WTC11 (cell line): Measurements from ENCODE around the gene DDOST. TPM values are rescaled to one million over a fixed set of nuclear protein-coding genes. Genes with fewer than 3 reads are reported as not detected.

ENCODE experiments used
- ATAC-seq: fragments of 200-7000 bp; cut with Tn5 transposase; 2 replicates; pipeline ENCODE4 v1.10.0; 2021; ENCODE audit warnings: mild to moderate bottlenecking, moderate library complexity
- CTCF ChIA-PET: fragments of 300-600 bp; sonication (Branson Sonifier 250); formaldehyde crosslinking; loops from one replicate; lab custom pipeline; 2021; ENCODE audit warnings: antibody characterized with exemption; lab: Charles Lee
- POLR2A ChIA-PET: fragments of 350-600 bp; sonication (Branson Sonifier 250); formaldehyde crosslinking; loops from one replicate; lab custom pipeline; 2021; ENCODE audit warnings: antibody characterized with exemption; lab: Charles Lee
- DNase-seq: peaks from one replicate; pipeline ENCODE4 v3.0.0; 2021; ENCODE audit warnings: low spot score
- H3K27ac Mint-ChIP-seq: 2 replicates; pipeline ENCODE4 v1.8.0; 2021; ENCODE audit warnings: mixed read lengths
- H3K27me3 Mint-ChIP-seq: 2 replicates; pipeline ENCODE4 v1.8.0; 2021; ENCODE audit warnings: low read depth, mild to moderate bottlenecking, moderate library complexity, mixed read lengths
- H3K36me3 Mint-ChIP-seq: 2 replicates; pipeline ENCODE4 v1.8.0; 2021; ENCODE audit warnings: mixed read lengths
- H3K4me1 Mint-ChIP-seq: 2 replicates; pipeline ENCODE4 v1.8.0; 2022; ENCODE audit warnings: mixed read lengths
- H3K4me3 Mint-ChIP-seq: 2 replicates; pipeline ENCODE4 v1.8.0; 2021; ENCODE audit warnings: mild to moderate bottlenecking, moderate library complexity, mixed read lengths
- H3K9me3 Mint-ChIP-seq: 2 replicates; pipeline ENCODE4 v1.8.0; 2021; ENCODE audit warnings: mixed read lengths
- ATF1 ChIP-seq: sonication (generic); formaldehyde crosslinking; IDR thresholded peaks from 2 replicates; pipeline ENCODE4 v1.8.1; 2023; ENCODE audit warnings: mild to moderate bottlenecking, moderate library complexity, missing genetic modification reagents
- ATF3 ChIP-seq: sonication (generic); formaldehyde crosslinking; conservative IDR thresholded peaks from 2 replicates; pipeline ENCODE4 v1.8.1; 2022; ENCODE audit warnings: mild to moderate bottlenecking, missing genetic modification reagents
- E2F1 ChIP-seq: sonication (generic); formaldehyde crosslinking; IDR thresholded peaks from 2 replicates; pipeline ENCODE4 v1.8.0; 2022; ENCODE audit warnings: mild to moderate bottlenecking, missing genetic modification reagents
- ESRRA ChIP-seq: sonication (generic); formaldehyde crosslinking; IDR thresholded peaks from 2 replicates; pipeline ENCODE4 v1.8.1; 2022; ENCODE audit warnings: mild to moderate bottlenecking, missing genetic modification reagents, borderline replicate concordance
- ETV6 ChIP-seq: sonication (generic); formaldehyde crosslinking; IDR thresholded peaks from 2 replicates; pipeline ENCODE4 v1.8.1; 2022; ENCODE audit warnings: mild to moderate bottlenecking, missing genetic modification reagents
- NFYB ChIP-seq: sonication (generic); formaldehyde crosslinking; conservative IDR thresholded peaks from 2 replicates; pipeline ENCODE4 v1.8.0; 2022; ENCODE audit warnings: low read depth, missing genetic modification reagents
- OVOL2 ChIP-seq: fragments of 250-450 bp; sonication (Bioruptor Pico); IDR thresholded peaks from 2 replicates; pipeline ENCODE4 v1.9.0; 2021; ENCODE audit warnings: mild to moderate bottlenecking, borderline replicate concordance
- RELA ChIP-seq: sonication (generic); formaldehyde crosslinking; IDR thresholded peaks from 2 replicates; pipeline ENCODE4 v1.8.1; 2022; ENCODE audit warnings: missing genetic modification reagents, mild to moderate bottlenecking, borderline replicate concordance
- SMAD4 ChIP-seq: sonication (generic); formaldehyde crosslinking; IDR thresholded peaks from 2 replicates; pipeline ENCODE4 v1.8.0; 2022; ENCODE audit warnings: mild to moderate bottlenecking, missing genetic modification reagents
- SOX15 ChIP-seq: fragments of 250-450 bp; sonication (Bioruptor Pico); IDR thresholded peaks from 2 replicates; pipeline ENCODE4 v1.9.0; 2021; ENCODE audit warnings: mild to moderate bottlenecking
- USF2 ChIP-seq: sonication (generic); formaldehyde crosslinking; IDR thresholded peaks from 2 replicates; pipeline ENCODE4 v1.8.1; 2023; ENCODE audit warnings: mild to moderate bottlenecking, missing genetic modification reagents, moderate library complexity
- ZBTB43 ChIP-seq: sonication (generic); formaldehyde crosslinking; IDR thresholded peaks from 2 replicates; pipeline ENCODE4 v1.8.1; 2023; ENCODE audit warnings: mild to moderate bottlenecking, missing genetic modification reagents
- ZNF121 ChIP-seq: sonication (generic); formaldehyde crosslinking; IDR thresholded peaks from 2 replicates; pipeline ENCODE4 v1.8.0; 2023; ENCODE audit warnings: missing genetic modification reagents
- ZNF219 ChIP-seq: sonication (generic); formaldehyde crosslinking; IDR thresholded peaks from 2 replicates; pipeline ENCODE4 v1.8.0; 2023; ENCODE audit warnings: missing genetic modification reagents, mild to moderate bottlenecking, borderline replicate concordance
- total RNA-seq: library from RNA; stranded (reverse); gene quantifications from 3 replicates; pipeline ENCODE4 v1.2.3, GENCODE V29; 2021
- TF ChIP-seq, protein P1 (sequence below): sonication (generic); formaldehyde crosslinking; IDR thresholded peaks from 2 replicates; pipeline ENCODE4 v1.8.0; 2022; ENCODE audit warnings: mild to moderate bottlenecking, missing genetic modification reagents
- TF ChIP-seq, protein P2 (sequence below): sonication (generic); formaldehyde crosslinking; IDR thresholded peaks from 2 replicates; pipeline ENCODE4 v1.8.1; 2023; ENCODE audit warnings: mild to moderate bottlenecking, missing genetic modification reagents, borderline replicate concordance
- TF ChIP-seq, protein P3 (sequence below): sonication (generic); formaldehyde crosslinking; IDR thresholded peaks from 2 replicates; pipeline ENCODE4 v1.8.1; 2022; ENCODE audit warnings: low read depth, mild to moderate bottlenecking, moderate library complexity, missing genetic modification reagents, borderline replicate concordance
- TF ChIP-seq, protein P4 (sequence below): sonication (generic); formaldehyde crosslinking; IDR thresholded peaks from 2 replicates; pipeline ENCODE4 v1.8.1; 2022; ENCODE audit warnings: mild to moderate bottlenecking, missing genetic modification reagents, moderate library complexity, borderline replicate concordance
- TF ChIP-seq, protein P5 (sequence below): sonication (generic); formaldehyde crosslinking; IDR thresholded peaks from 2 replicates; pipeline ENCODE4 v1.8.1; 2023; ENCODE audit warnings: mild to moderate bottlenecking, missing genetic modification reagents

Gene DDOST
- total RNA-seq, 1 experiment from 2014 or later, result 300 TPM

GRCh38 chr1:20603504-20604464 lies 57.4 kb downstream of the DDOST start:
- Mint-ChIP-seq H3K27ac (no peak overlapping the region), H3K27me3 (no peaks in the 10 kb centered on the region), H3K9me3 (peaks cover 11% of the 10 kb centered on the region)
- CTCF ChIA-PET, result interaction anchor here (0.8 kb wide), 1 partner anchor 29 kb away, joined by 4 read pairs; no protein-coding TSS in a partner anchor
- ATAC-seq (no peak), DNase-seq (no peak)
- TF ChIP-seq, protein P1, sequence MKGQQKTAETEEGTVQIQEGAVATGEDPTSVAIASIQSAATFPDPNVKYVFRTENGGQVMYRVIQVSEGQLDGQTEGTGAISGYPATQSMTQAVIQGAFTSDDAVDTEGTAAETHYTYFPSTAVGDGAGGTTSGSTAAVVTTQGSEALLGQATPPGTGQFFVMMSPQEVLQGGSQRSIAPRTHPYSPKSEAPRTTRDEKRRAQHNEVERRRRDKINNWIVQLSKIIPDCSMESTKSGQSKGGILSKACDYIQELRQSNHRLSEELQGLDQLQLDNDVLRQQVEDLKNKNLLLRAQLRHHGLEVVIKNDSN (CRISPR knock-in tag), result peak; percentile 87
- TF ChIP-seq SOX15 (CRISPR knock-in tag) (no peak), ZNF219 (CRISPR knock-in tag) (no peak), USF2 (CRISPR knock-in tag) (peak; percentile 84), NFYB (CRISPR knock-in tag) (peak; percentile 46)
- TF ChIP-seq, protein P2, sequence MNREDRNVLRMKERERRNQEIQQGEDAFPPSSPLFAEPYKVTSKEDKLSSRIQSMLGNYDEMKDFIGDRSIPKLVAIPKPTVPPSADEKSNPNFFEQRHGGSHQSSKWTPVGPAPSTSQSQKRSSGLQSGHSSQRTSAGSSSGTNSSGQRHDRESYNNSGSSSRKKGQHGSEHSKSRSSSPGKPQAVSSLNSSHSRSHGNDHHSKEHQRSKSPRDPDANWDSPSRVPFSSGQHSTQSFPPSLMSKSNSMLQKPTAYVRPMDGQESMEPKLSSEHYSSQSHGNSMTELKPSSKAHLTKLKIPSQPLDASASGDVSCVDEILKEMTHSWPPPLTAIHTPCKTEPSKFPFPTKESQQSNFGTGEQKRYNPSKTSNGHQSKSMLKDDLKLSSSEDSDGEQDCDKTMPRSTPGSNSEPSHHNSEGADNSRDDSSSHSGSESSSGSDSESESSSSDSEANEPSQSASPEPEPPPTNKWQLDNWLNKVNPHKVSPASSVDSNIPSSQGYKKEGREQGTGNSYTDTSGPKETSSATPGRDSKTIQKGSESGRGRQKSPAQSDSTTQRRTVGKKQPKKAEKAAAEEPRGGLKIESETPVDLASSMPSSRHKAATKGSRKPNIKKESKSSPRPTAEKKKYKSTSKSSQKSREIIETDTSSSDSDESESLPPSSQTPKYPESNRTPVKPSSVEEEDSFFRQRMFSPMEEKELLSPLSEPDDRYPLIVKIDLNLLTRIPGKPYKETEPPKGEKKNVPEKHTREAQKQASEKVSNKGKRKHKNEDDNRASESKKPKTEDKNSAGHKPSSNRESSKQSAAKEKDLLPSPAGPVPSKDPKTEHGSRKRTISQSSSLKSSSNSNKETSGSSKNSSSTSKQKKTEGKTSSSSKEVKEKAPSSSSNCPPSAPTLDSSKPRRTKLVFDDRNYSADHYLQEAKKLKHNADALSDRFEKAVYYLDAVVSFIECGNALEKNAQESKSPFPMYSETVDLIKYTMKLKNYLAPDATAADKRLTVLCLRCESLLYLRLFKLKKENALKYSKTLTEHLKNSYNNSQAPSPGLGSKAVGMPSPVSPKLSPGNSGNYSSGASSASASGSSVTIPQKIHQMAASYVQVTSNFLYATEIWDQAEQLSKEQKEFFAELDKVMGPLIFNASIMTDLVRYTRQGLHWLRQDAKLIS, result no peak
- TF ChIP-seq, all 79 proteins: peak for 3
- Mint-ChIP-seq H3K4me1 (peaks cover 5% of the 10 kb centered on the region), H3K4me3 (no peak overlapping the region), H3K36me3 (peaks cover 3% of the 10 kb centered on the region)
- POLR2A ChIA-PET, result no interaction called here

- H3K27ac Mint-ChIP-seq, result no peak overlapping the region
- H3K4me3 Mint-ChIP-seq, result no peak overlapping the region
- no peak for DNase-seq
- no peaks in the 10 kb centered on the region for H3K27me3 Mint-ChIP-seq
- peaks cover 3% of the 10 kb centered on the region for H3K36me3 Mint-ChIP-seq
- no peak for ATAC-seq
- ChIA-PET POLR2A (no interaction called here), CTCF (interaction anchor here (0.8 kb wide), 1 partner anchor 28 kb away, joined by 4 read pairs; no protein-coding TSS in a partner anchor)
- peaks cover 5% of the 10 kb centered on the region for H3K4me1 Mint-ChIP-seq
- H3K9me3 Mint-ChIP-seq, result peaks cover 14% of the 10 kb centered on the region
- TF ChIP-seq OVOL2 (CRISPR knock-in tag) (no peak), ATF3 (CRISPR knock-in tag) (no peak), E2F1 (CRISPR knock-in tag) (no peak), ETV6 (CRISPR knock-in tag) (no peak), ATF1 (no peak), ZBTB43 (no peak), RELA (CRISPR knock-in tag) (no peak), ZNF121 (no peak), ESRRA (CRISPR knock-in tag) (no peak), SMAD4 (CRISPR knock-in tag) (no peak)
- TF ChIP-seq, protein P3, sequence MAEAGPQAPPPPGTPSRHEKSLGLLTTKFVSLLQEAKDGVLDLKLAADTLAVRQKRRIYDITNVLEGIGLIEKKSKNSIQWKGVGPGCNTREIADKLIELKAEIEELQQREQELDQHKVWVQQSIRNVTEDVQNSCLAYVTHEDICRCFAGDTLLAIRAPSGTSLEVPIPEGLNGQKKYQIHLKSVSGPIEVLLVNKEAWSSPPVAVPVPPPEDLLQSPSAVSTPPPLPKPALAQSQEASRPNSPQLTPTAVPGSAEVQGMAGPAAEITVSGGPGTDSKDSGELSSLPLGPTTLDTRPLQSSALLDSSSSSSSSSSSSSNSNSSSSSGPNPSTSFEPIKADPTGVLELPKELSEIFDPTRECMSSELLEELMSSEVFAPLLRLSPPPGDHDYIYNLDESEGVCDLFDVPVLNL (CRISPR knock-in tag), result no peak
- TF ChIP-seq, protein P4, sequence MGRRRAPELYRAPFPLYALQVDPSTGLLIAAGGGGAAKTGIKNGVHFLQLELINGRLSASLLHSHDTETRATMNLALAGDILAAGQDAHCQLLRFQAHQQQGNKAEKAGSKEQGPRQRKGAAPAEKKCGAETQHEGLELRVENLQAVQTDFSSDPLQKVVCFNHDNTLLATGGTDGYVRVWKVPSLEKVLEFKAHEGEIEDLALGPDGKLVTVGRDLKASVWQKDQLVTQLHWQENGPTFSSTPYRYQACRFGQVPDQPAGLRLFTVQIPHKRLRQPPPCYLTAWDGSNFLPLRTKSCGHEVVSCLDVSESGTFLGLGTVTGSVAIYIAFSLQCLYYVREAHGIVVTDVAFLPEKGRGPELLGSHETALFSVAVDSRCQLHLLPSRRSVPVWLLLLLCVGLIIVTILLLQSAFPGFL (CRISPR knock-in tag), result no peak
- TF ChIP-seq, protein P5, sequence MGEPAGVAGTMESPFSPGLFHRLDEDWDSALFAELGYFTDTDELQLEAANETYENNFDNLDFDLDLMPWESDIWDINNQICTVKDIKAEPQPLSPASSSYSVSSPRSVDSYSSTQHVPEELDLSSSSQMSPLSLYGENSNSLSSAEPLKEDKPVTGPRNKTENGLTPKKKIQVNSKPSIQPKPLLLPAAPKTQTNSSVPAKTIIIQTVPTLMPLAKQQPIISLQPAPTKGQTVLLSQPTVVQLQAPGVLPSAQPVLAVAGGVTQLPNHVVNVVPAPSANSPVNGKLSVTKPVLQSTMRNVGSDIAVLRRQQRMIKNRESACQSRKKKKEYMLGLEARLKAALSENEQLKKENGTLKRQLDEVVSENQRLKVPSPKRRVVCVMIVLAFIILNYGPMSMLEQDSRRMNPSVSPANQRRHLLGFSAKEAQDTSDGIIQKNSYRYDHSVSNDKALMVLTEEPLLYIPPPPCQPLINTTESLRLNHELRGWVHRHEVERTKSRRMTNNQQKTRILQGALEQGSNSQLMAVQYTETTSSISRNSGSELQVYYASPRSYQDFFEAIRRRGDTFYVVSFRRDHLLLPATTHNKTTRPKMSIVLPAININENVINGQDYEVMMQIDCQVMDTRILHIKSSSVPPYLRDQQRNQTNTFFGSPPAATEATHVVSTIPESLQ, result no peak
Observed at GRCh38 chr1:20602851-20603450, 58.2 kb downstream of the DDOST start.
